ENCODE results near the gene TRIML2. TPM values are rescaled to one million over a fixed set of nuclear protein-coding genes. Genes with fewer than 3 reads are reported as not detected.

The TRIML2 gene
- total and polyA plus RNA-seq, 10 of the 15 experiments (the other 5 are each of a cell fraction or from before 2014, with no cell fraction given) = not detected

DNA sequence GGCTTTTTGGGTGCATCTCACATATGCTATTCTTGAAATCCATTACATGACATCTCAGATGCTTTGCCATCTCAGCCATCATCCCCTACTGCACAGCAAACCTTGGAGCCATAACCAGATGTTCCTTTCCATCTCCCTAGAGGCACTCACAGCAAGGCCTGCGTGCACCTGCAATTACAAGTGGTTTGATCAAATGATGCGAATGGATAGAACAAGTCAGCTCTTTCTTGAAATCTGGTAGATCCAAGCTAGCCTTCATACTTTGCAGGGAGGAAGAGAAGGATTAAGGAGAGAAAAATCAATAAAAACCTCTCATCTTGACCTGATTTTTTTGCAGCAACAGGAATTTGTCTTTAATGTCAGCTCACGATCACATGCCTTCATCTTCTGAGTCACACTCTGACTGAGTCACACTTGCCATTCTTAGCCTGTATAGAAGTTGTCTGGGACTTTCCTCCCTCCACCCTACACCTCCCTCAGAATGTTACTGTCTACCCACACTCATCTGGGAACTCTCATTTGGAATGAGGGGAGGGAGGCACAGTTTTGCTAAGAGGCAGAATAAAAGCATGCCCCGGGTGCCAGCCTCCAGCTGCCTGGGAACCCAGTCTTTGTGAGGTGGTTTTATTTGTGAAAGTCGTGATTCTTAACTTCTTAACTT is 17.9 kb upstream of the TRIML2 start:
- Histone ChIP-seq H3K4me1 (ENCODE audit: control insufficient read depth, insufficient read depth, low read length) (no peaks in the 10 kb centered on the region), H3K79me2 (ENCODE audit: control insufficient read depth, insufficient read depth, low read length) (no peaks in the 10 kb centered on the region), H3K36me3 (ENCODE audit: control insufficient read depth in 2 of 2, insufficient read depth in 2 of 2, low read length in 1 of 2) (no peaks in the 10 kb centered on the region), H3K27me3 (replicated peaks in 1 of 2; ENCODE audit: control insufficient read depth in 2 of 2, insufficient read depth in 2 of 2, low read length in 1 of 2) (no peaks in the 10 kb centered on the region), H2AFZ (ENCODE audit: control insufficient read depth, low read depth, low read length) (no peak overlapping the region), H3K9me3 (replicated peaks; ENCODE audit: control insufficient read depth, insufficient read depth, low read length) (no peaks in the 10 kb centered on the region), H3K27ac (ENCODE audit: control insufficient read depth, insufficient read depth) (no peak overlapping the region), H3K4me2 (ENCODE audit: control insufficient read depth, insufficient read depth) (no peak overlapping the region), H3K9ac (ENCODE audit: control insufficient read depth, insufficient read depth, low read length) (no peak overlapping the region), H3K4me3 (no peak overlapping the region), H4K20me1 (ENCODE audit: control insufficient read depth, insufficient read depth) (no peaks in the 10 kb centered on the region)
- 24% methylated on average over 5 of the region's 5 CpGs for WGBS (ENCODE audit: insufficient coverage, insufficient replicate concordance, low lambda C conversion rate, missing lambda C conversion rate)
- in situ Hi-C loops (cut with MboI) = no loop called here
- ChIA-PET POLR2A (no interaction called here), SMC1A (ENCODE audit: uncharacterized antibody, unreplicated experiment) (no interaction called here), CTCF (no interaction called here), RAD21 (ENCODE audit: unreplicated experiment) (no interaction called here)
- ATAC-seq (no peak), FAIRE-seq (no peak), DNase-seq (ENCODE audit: low read depth, low spot score) (no peak)
- TF ChIP-seq RB1 (IDR thresholded peaks at IDR 0.05; ENCODE audit: borderline replicate concordance) (no peak), KDM1A (IDR thresholded peaks at IDR 0.05; ENCODE audit: borderline replicate concordance) (no peak), FOXM1 (IDR thresholded peaks at IDR 0.05; ENCODE audit: low read depth, low read length) (no peak), RCOR1 (conservative IDR thresholded peaks at IDR 0.05; ENCODE audit: low read depth, low read length) (no peak), BCL3 (IDR thresholded peaks at IDR 0.05; ENCODE audit: borderline replicate concordance, insufficient read depth, low read depth, low read length, poor library complexity, severe bottlenecking) (no peak), KLF5 (IDR thresholded peaks at IDR 0.05; ENCODE audit: partially characterized antibody) (no peak), CBX5 (IDR thresholded peaks at IDR 0.05; ENCODE audit: low read depth) (no peak), HDGF (IDR thresholded peaks at IDR 0.05) (no peak), NRF1 (conservative IDR thresholded peaks at IDR 0.05; ENCODE audit: low read depth, low read length) (no peak), CEBPB (IDR thresholded peaks at IDR 0.05; ENCODE audit: borderline replicate concordance in 1 of 2, low read depth in 2 of 2, low read length in 2 of 2) (no peak), ETV6 (conservative IDR thresholded peaks at IDR 0.05 in 1 of 2, IDR thresholded peaks at IDR 0.05 in 1 of 2; ENCODE audit: borderline replicate concordance in 1 of 2, low read depth in 1 of 2) (no peak)
- TF ChIP-seq, protein P1, sequence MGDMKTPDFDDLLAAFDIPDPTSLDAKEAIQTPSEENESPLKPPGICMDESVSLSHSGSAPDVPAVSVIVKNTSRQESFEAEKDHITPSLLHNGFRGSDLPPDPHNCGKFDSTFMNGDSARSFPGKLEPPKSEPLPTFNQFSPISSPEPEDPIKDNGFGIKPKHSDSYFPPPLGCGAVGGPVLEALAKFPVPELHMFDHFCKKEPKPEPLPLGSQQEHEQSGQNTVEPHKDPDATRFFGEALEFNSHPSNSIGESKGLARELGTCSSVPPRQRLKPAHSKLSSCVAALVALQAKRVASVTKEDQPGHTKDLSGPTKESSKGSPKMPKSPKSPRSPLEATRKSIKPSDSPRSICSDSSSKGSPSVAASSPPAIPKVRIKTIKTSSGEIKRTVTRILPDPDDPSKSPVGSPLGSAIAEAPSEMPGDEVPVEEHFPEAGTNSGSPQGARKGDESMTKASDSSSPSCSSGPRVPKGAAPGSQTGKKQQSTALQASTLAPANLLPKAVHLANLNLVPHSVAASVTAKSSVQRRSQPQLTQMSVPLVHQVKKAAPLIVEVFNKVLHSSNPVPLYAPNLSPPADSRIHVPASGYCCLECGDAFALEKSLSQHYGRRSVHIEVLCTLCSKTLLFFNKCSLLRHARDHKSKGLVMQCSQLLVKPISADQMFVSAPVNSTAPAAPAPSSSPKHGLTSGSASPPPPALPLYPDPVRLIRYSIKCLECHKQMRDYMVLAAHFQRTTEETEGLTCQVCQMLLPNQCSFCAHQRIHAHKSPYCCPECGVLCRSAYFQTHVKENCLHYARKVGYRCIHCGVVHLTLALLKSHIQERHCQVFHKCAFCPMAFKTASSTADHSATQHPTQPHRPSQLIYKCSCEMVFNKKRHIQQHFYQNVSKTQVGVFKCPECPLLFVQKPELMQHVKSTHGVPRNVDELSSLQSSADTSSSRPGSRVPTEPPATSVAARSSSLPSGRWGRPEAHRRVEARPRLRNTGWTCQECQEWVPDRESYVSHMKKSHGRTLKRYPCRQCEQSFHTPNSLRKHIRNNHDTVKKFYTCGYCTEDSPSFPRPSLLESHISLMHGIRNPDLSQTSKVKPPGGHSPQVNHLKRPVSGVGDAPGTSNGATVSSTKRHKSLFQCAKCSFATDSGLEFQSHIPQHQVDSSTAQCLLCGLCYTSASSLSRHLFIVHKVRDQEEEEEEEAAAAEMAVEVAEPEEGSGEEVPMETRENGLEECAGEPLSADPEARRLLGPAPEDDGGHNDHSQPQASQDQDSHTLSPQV (IDR thresholded peaks at IDR 0.05) = no peak
- TF ChIP-seq, protein P2, sequence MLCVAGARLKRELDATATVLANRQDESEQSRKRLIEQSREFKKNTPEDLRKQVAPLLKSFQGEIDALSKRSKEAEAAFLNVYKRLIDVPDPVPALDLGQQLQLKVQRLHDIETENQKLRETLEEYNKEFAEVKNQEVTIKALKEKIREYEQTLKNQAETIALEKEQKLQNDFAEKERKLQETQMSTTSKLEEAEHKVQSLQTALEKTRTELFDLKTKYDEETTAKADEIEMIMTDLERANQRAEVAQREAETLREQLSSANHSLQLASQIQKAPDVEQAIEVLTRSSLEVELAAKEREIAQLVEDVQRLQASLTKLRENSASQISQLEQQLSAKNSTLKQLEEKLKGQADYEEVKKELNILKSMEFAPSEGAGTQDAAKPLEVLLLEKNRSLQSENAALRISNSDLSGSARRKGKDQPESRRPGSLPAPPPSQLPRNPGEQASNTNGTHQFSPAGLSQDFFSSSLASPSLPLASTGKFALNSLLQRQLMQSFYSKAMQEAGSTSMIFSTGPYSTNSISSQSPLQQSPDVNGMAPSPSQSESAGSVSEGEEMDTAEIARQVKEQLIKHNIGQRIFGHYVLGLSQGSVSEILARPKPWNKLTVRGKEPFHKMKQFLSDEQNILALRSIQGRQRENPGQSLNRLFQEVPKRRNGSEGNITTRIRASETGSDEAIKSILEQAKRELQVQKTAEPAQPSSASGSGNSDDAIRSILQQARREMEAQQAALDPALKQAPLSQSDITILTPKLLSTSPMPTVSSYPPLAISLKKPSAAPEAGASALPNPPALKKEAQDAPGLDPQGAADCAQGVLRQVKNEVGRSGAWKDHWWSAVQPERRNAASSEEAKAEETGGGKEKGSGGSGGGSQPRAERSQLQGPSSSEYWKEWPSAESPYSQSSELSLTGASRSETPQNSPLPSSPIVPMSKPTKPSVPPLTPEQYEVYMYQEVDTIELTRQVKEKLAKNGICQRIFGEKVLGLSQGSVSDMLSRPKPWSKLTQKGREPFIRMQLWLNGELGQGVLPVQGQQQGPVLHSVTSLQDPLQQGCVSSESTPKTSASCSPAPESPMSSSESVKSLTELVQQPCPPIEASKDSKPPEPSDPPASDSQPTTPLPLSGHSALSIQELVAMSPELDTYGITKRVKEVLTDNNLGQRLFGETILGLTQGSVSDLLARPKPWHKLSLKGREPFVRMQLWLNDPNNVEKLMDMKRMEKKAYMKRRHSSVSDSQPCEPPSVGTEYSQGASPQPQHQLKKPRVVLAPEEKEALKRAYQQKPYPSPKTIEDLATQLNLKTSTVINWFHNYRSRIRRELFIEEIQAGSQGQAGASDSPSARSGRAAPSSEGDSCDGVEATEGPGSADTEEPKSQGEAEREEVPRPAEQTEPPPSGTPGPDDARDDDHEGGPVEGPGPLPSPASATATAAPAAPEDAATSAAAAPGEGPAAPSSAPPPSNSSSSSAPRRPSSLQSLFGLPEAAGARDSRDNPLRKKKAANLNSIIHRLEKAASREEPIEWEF (IDR thresholded peaks at IDR 0.05; ENCODE audit: insufficient replicate concordance, low read depth, low read length) = no peak
- intact Hi-C loops (cut with micrococcal nuclease; ENCODE audit: unreplicated experiment) = no loop called here
- BruUV-seq (replicated peaks) = no TSS peak

Measured in GM12878 (cell line).